HepG2 (cell line): ENCODE data around the gene URGCP. TPM values are rescaled to one million over a fixed set of nuclear protein-coding genes. Genes with fewer than 3 reads are reported as not detected.
A peak's percentile ranks its signal among the peaks of the same experiment; 100 is the strongest.

Experiments used
- HNF4A ChIP-seq: sonication (generic); formaldehyde crosslinking; IDR thresholded peaks from 2 replicates; pipeline ENCODE4 v1.4.0; 2020; ENCODE audit warnings: missing genetic modification reagents
- HNRNPH1 ChIP-seq: fragments of 200-400 bp; formaldehyde crosslinking; optimal IDR thresholded peaks from 2 replicates; pipeline ENCODE3; 2017; ENCODE audit warnings: mild to moderate bottlenecking, low read depth, low read length
- NFIB ChIP-seq: sonication (generic); formaldehyde crosslinking; IDR thresholded peaks from 2 replicates; pipeline ENCODE4 v1.9.0; 2021; ENCODE audit warnings: missing genetic modification reagents, mild to moderate bottlenecking, borderline replicate concordance
- SYNCRIP ChIP-seq: fragments of 200-400 bp; formaldehyde crosslinking; IDR thresholded peaks from 2 replicates; pipeline ENCODE4 v1.6.1; 2018; ENCODE audit warnings: mild to moderate bottlenecking, low read depth, low read length; ENCODE audit not compliant: insufficient read depth
- ZNF260 ChIP-seq: sonication (generic); formaldehyde crosslinking; IDR thresholded peaks from 2 replicates; pipeline ENCODE4 v1.4.0; 2020; ENCODE audit warnings: missing genetic modification reagents, low read depth, mild to moderate bottlenecking, borderline replicate concordance
- ZNF274 ChIP-seq: sonication (generic); formaldehyde crosslinking; IDR thresholded peaks from 2 replicates; pipeline ENCODE4 v1.5.1; 2020; ENCODE audit warnings: mild to moderate bottlenecking, missing genetic modification reagents
- polyA plus RNA-seq, 8 experiments: library from polyadenylated mRNA; depleted of rRNA in 3 of 8; stranded (reverse) in 7 of 8; unstranded in 1 of 8; fragments of >200 nt; fragmentation: Illumina TruSeq in 4 of 8; extraction: Trizol in 4 of 8; gene quantifications; 2 replicates each; pipeline versions ENCODE4 v1.2.1 to v1.2.3, GENCODE V29; 2011 to 2016; ENCODE audit warnings: low read depth in 4 of 8, missing spikeins in 1 of 8, mixed read lengths in 1 of 8; ENCODE audit not compliant: insufficient read depth in 1 of 8
- total RNA-seq, 5 experiments: library from RNA; depleted of rRNA; stranded (reverse); fragments of >200 nt; fragmentation: Illumina TruSeq; extraction: Trizol; gene quantifications; 2 replicates each; pipeline ENCODE4 v1.2.3, GENCODE V29; 2016; ENCODE audit warnings: low read depth in 1 of 5
- TF ChIP-seq, protein P1 (sequence below): sonication (generic); formaldehyde crosslinking; IDR thresholded peaks from 2 replicates; pipeline ENCODE4 v1.5.1; 2020; ENCODE audit warnings: mild to moderate bottlenecking, missing genetic modification reagents, borderline replicate concordance
- TF ChIP-seq, protein P2 (sequence below): sonication (generic); formaldehyde crosslinking; IDR thresholded peaks from 2 replicates; pipeline ENCODE4 v1.4.0; 2020; ENCODE audit warnings: missing genetic modification reagents, mild to moderate bottlenecking, borderline replicate concordance
- TF ChIP-seq, protein P3 (sequence below): sonication (generic); formaldehyde crosslinking; IDR thresholded peaks from 2 replicates; pipeline ENCODE4 v1.4.0; 2020; ENCODE audit warnings: mild to moderate bottlenecking, missing genetic modification reagents

The URGCP gene
- total and polyA plus RNA-seq, 2 of the 13 experiments (the other 11 are each of a cell fraction or from before 2014, with no cell fraction given), result 22.3 to 25.8 TPM

DNA sequence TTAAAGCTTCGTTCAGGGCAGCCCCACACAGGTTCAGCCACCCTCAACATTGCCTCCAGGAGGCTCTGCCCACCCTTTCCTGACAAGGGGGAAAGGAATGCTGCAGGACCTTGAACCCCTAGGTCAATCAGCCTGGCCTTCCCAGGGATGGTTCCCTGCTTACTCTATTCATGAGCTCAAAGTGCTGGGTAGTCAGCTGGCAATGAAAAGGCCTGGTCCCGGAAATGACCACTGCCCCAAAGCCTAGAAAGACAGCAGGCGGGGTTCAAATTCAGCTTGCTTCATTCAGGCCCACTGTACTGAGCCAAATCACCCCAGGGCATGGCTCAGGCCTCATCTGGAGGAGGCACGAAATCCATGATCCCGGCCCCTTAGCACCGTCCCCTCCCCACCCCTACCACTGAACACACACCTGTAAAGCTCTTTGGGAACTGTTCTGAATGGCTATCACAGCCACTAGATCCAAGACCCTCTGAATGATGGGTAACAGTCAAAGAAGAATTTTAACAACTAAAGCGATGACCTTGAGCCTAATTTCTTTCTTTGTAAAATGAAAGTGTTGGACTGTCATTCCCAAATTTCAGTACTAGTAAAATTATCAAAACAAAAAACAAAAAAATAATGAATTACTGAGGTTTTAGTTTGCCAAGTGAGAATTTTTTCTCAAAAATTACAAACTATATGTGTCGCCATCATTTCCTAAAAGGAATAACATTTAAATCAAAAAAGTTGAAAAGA lies 1.0 kb downstream of the URGCP start (continued):
- TF ChIP-seq HNF4A (CRISPR knock-in tag) (peak; percentile 98), ZNF260 (CRISPR knock-in tag) (no peak), SYNCRIP (no peak), NFIB (CRISPR knock-in tag) (no peak), ZNF274 (CRISPR knock-in tag) (no peak), HNRNPH1 (no peak)
- TF ChIP-seq, protein P1, sequence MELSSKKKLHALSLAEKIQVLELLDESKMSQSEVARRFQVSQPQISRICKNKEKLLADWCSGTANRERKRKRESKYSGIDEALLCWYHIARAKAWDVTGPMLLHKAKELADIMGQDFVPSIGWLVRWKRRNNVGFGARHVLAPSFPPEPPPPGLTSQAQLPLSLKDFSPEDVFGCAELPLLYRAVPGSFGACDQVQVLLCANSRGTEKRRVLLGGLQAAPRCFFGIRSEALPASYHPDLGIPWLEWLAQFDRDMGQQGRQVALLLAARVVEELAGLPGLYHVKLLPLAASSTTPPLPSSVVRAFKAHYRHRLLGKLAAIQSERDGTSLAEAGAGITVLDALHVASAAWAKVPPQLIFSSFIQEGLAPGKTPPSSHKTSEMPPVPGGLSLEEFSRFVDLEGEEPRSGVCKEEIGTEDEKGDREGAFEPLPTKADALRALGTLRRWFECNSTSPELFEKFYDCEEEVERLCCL (CRISPR knock-in tag), result no peak
- TF ChIP-seq, protein P2, sequence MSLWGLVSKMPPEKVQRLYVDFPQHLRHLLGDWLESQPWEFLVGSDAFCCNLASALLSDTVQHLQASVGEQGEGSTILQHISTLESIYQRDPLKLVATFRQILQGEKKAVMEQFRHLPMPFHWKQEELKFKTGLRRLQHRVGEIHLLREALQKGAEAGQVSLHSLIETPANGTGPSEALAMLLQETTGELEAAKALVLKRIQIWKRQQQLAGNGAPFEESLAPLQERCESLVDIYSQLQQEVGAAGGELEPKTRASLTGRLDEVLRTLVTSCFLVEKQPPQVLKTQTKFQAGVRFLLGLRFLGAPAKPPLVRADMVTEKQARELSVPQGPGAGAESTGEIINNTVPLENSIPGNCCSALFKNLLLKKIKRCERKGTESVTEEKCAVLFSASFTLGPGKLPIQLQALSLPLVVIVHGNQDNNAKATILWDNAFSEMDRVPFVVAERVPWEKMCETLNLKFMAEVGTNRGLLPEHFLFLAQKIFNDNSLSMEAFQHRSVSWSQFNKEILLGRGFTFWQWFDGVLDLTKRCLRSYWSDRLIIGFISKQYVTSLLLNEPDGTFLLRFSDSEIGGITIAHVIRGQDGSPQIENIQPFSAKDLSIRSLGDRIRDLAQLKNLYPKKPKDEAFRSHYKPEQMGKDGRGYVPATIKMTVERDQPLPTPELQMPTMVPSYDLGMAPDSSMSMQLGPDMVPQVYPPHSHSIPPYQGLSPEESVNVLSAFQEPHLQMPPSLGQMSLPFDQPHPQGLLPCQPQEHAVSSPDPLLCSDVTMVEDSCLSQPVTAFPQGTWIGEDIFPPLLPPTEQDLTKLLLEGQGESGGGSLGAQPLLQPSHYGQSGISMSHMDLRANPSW (CRISPR knock-in tag), result no peak; the same call in 1 of the 2 replicates
- TF ChIP-seq, protein P3, sequence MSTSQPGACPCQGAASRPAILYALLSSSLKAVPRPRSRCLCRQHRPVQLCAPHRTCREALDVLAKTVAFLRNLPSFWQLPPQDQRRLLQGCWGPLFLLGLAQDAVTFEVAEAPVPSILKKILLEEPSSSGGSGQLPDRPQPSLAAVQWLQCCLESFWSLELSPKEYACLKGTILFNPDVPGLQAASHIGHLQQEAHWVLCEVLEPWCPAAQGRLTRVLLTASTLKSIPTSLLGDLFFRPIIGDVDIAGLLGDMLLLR (CRISPR knock-in tag), result no peak
